ENCODE results near the gene ANKRD24.
"Not testable (repeated sequence)": the region's sequence is repeated elsewhere in the genome, so short reads cannot be mapped to it uniquely, and the experiment has no call there.

ANKRD24 gene

DNA sequence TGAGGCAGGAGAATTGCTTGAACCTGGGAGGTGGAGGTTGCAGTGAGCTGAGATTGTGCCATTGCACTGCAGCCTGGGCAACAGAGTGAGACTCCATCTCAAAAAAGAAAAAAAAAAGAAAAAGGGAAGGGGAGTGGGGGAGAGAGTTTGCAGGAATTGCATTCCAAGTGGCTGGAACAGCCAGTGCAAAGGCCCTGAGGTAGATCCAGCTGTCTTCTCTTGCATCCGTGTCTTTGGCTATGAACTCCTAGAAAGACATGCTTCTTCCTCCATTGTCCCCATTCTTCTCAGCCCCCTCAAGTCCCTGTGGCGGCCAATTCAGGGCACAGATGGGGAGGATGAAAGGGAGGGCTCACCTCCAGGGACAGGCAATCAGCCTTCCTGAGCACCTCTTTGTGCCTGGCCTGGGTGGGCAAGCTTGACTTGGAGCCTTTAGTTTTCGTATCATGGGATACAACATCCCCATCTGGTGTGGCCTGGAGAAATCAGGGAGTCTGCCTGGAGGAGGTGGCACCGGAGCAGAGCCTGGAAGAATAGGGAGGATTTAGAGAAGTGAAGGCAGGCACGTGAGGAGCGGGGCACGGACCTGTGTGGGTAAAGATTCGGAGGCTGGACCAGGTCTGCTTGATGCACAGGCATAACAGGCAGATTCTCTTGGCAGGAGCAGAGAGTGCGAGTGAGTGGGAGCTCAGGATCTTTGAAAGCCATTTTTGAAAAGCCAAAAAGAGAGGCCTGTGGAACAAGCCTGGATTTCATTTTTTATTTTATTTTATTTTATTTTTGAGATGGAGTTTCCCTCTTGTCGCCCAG is 5.0 kb downstream of the ANKRD24 start:
- no peak overlapping the region for H3K9ac ChIP-seq (ENCODE audit: low read length)

DNA sequence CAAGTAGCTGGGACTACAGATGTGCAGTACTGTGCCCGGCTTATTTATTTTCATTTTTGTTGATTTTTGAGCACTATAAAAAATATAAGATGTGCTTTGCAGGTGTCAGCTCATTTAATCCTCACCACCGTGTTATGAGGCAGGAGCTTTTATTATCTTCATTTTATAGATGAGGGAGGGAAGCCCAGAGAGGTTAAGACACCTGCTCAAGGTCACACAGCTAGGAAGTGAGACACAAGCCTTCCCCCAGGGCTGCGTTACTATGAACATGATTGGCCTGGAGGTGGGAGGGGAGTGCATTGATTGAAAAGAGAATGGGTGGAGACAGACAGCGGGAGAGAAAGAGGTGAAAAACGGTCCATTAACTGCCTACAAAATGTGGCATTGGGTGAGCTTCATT is 7.2 kb downstream of the ANKRD24 start:
- no peak overlapping the region for H3K4me2 ChIP-seq (ENCODE audit: low read depth, low read length, poor library complexity, severe bottlenecking)
- no peaks in the 10 kb centered on the region for H3K36me3 ChIP-seq (ENCODE audit: low read length)
- H3K4me3 ChIP-seq (ENCODE audit: insufficient read depth, low read length, poor library complexity, severe bottlenecking) = no peak overlapping the region
- no peak overlapping the region for H3K9ac ChIP-seq (ENCODE audit: low read length)
- no peaks in the 10 kb centered on the region for H3K27me3 ChIP-seq (ENCODE audit: low read length)
- no peaks in the 10 kb centered on the region for H3K9me2 ChIP-seq (replicated peaks; ENCODE audit: insufficient read depth, low read length)
- no peak overlapping the region for H2AFZ ChIP-seq (ENCODE audit: low read depth, low read length, severe bottlenecking)
- no peaks in the 10 kb centered on the region for H3F3A ChIP-seq (ENCODE audit: insufficient read depth)
- no peak overlapping the region for H3K27ac ChIP-seq (ENCODE audit: low read depth, low read length)
- no peaks in the 10 kb centered on the region for H4K20me1 ChIP-seq (ENCODE audit: low read depth, low read length)
- TF ChIP-seq, protein P1, sequence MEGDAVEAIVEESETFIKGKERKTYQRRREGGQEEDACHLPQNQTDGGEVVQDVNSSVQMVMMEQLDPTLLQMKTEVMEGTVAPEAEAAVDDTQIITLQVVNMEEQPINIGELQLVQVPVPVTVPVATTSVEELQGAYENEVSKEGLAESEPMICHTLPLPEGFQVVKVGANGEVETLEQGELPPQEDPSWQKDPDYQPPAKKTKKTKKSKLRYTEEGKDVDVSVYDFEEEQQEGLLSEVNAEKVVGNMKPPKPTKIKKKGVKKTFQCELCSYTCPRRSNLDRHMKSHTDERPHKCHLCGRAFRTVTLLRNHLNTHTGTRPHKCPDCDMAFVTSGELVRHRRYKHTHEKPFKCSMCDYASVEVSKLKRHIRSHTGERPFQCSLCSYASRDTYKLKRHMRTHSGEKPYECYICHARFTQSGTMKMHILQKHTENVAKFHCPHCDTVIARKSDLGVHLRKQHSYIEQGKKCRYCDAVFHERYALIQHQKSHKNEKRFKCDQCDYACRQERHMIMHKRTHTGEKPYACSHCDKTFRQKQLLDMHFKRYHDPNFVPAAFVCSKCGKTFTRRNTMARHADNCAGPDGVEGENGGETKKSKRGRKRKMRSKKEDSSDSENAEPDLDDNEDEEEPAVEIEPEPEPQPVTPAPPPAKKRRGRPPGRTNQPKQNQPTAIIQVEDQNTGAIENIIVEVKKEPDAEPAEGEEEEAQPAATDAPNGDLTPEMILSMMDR (IDR thresholded peaks at IDR 0.05; ENCODE audit: insufficient read depth, low read length, poor library complexity, severe bottlenecking) = no peak
- TF ChIP-seq EZH2phosphoT487 (conservative IDR thresholded peaks at IDR 0.05; ENCODE audit: low read length) = no peak
- no peaks in the 10 kb centered on the region for H3K79me2 ChIP-seq (ENCODE audit: insufficient read depth, low read length)
- no peaks in the 10 kb centered on the region for H3K9me3 ChIP-seq (ENCODE audit: insufficient read depth, low read length)

More for the DNA sequence above, 5.0 kb downstream of the ANKRD24 start:
- Histone ChIP-seq H3K27me3 (ENCODE audit: low read length) (no peaks in the 10 kb centered on the region), H3K79me2 (ENCODE audit: insufficient read depth, low read length) (no peaks in the 10 kb centered on the region), H3K9me3 (ENCODE audit: insufficient read depth, low read length) (no peaks in the 10 kb centered on the region), H2AFZ (ENCODE audit: low read depth, low read length, severe bottlenecking) (no peak overlapping the region), H3F3A (ENCODE audit: insufficient read depth) (no peaks in the 10 kb centered on the region), H3K4me2 (ENCODE audit: low read depth, low read length, poor library complexity, severe bottlenecking) (no peak overlapping the region), H3K36me3 (ENCODE audit: low read length) (no peaks in the 10 kb centered on the region), H4K20me1 (ENCODE audit: low read depth, low read length) (no peaks in the 10 kb centered on the region), H3K4me3 (ENCODE audit: insufficient read depth, low read length, poor library complexity, severe bottlenecking) (no peak overlapping the region), H3K9me2 (replicated peaks; ENCODE audit: insufficient read depth, low read length) (no peaks in the 10 kb centered on the region), H3K27ac (ENCODE audit: low read depth, low read length) (no peak overlapping the region)
- TF ChIP-seq EZH2phosphoT487 (conservative IDR thresholded peaks at IDR 0.05; ENCODE audit: low read length) = no peak
- TF ChIP-seq, protein P1 (IDR thresholded peaks at IDR 0.05; ENCODE audit: insufficient read depth, low read length, poor library complexity, severe bottlenecking) = no peak

DNA sequence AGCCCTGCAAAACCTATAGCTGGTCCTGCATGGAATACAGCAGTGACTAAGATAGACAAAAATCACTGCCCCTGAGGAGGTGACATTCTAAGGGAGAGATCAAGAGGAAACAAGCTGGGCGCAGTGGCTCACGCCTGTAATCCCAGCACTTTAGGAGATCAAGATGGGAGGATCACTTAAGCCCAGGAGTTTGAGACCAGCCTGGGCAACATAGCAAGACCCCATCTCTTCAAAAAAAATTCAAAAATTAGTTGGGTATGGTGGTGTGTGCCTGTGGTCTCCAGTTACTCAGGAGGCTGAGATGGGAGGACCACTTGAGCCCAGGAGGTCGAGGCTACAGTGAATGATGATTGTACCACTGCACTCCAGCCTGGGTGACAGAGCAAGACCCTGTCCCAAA is 10.0 kb downstream of the ANKRD24 start:
- not testable (repeated sequence) for H3F3A ChIP-seq (ENCODE audit: insufficient read depth); H3K79me2 ChIP-seq (ENCODE audit: insufficient read depth, low read length); H3K27ac ChIP-seq (ENCODE audit: low read depth, low read length); H3K9me2 ChIP-seq (replicated peaks; ENCODE audit: insufficient read depth, low read length); H4K20me1 ChIP-seq (ENCODE audit: low read depth, low read length); H2AFZ ChIP-seq (ENCODE audit: low read depth, low read length, severe bottlenecking); H3K36me3 ChIP-seq (ENCODE audit: low read length); H3K27me3 ChIP-seq (ENCODE audit: low read length); H3K9ac ChIP-seq (ENCODE audit: low read length); H3K4me2 ChIP-seq (ENCODE audit: low read depth, low read length, poor library complexity, severe bottlenecking); H3K4me3 ChIP-seq (ENCODE audit: insufficient read depth, low read length, poor library complexity, severe bottlenecking); H3K9me3 ChIP-seq (ENCODE audit: insufficient read depth, low read length)

DNA sequence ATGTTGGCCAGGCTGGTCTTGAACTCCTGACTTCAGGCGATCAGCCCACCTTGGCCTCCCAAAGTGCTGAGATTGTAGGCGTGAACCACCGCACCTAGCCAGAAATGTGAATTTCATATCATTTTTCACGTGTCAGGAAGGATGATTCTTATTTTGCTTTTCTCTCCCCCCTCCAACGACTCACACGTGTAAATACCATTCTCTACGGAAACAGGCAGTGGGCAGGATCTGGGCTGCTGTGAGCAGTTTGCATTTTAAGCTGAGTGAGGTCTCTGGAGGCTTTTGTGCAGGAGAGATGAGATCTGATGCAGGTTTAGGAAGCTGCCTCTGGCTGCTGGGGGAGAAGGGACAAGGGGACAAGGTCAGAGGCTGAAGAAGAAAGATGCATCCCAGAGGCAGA is 11.9 kb downstream of the ANKRD24 start:
- no peak for TF ChIP-seq EZH2phosphoT487 (conservative IDR thresholded peaks at IDR 0.05; ENCODE audit: low read length)
- TF ChIP-seq, protein P1 (IDR thresholded peaks at IDR 0.05; ENCODE audit: insufficient read depth, low read length, poor library complexity, severe bottlenecking) = no peak
- 0 out of 2 replicates have a peak, but pooled peaks cover 3% of the 10 kb centered on the region for H4K20me1 ChIP-seq (ENCODE audit: low read depth, low read length)
- no peaks in the 10 kb centered on the region for H3K79me2 ChIP-seq (ENCODE audit: insufficient read depth, low read length)
- no peak overlapping the region for H3K4me2 ChIP-seq (ENCODE audit: low read depth, low read length, poor library complexity, severe bottlenecking)
- no peaks in the 10 kb centered on the region for H3K9me2 ChIP-seq (replicated peaks; ENCODE audit: insufficient read depth, low read length)
- H2AFZ ChIP-seq (ENCODE audit: low read depth, low read length, severe bottlenecking) = no peak overlapping the region
- no peaks in the 10 kb centered on the region for H3K27me3 ChIP-seq (ENCODE audit: low read length)
- no peaks in the 10 kb centered on the region for H3F3A ChIP-seq (ENCODE audit: insufficient read depth)
- no peak overlapping the region for H3K27ac ChIP-seq (ENCODE audit: low read depth, low read length)
- H3K9ac ChIP-seq (ENCODE audit: low read length) = no peak overlapping the region
- H3K4me3 ChIP-seq (ENCODE audit: insufficient read depth, low read length, poor library complexity, severe bottlenecking) = no peak overlapping the region
- peaks cover 5% of the 10 kb centered on the region; the same call in 1 of the 2 replicates for H3K9me3 ChIP-seq (ENCODE audit: insufficient read depth, low read length)
- no peaks in the 10 kb centered on the region for H3K36me3 ChIP-seq (ENCODE audit: low read length)
